Endometrial microvascular endothelial cells (primary cell): ENCODE results near the gene DNM3. TPM values are rescaled to one million over a fixed set of nuclear protein-coding genes. Genes with fewer than 3 reads are reported as not detected.

Experiments used
- in situ Hi-C: cut with HindIII; loops from 2 replicates; pipeline ENCODE4 v1.10.0; 2017; ENCODE audit warnings: low sequenced_read_pairs, low pct_unique_long_range_greater_than_20kb; ENCODE audit errors: inconsistent ontology term
- total RNA-seq: library from RNA; depleted of rRNA; stranded (reverse); fragments of >200 nt; gene quantifications from one replicate; pipeline ENCODE4 v1.2.3, GENCODE V29; 2015; ENCODE audit errors: inconsistent ontology term

The DNM3 gene
- total RNA-seq, 1 donor from 2014 or later, result 0.84 TPM

GRCh38 chr1:171904778-171905450, 63.6 kb downstream of the DNM3 start:
- in situ Hi-C loops, result no loop called here

- in situ Hi-C loops, result no loop called here
These were observed 68.4 kb downstream of the DNM3 start for GRCh38 chr1:171909711-171910110.

- in situ Hi-C loops, result no loop called here
These were observed 69.5 kb downstream of the DNM3 start for GRCh38 chr1:171910786-171911185.

- in situ Hi-C loops, result no loop called here
These were observed 70.2 kb downstream of the DNM3 start for GRCh38 chr1:171911506-171911905.

GRCh38 chr1:171912509-171913175, 71.3 kb downstream of the DNM3 start:
- in situ Hi-C loops, result no loop called here

- in situ Hi-C loops, result no loop called here
These were observed 72.1 kb downstream of the DNM3 start for GRCh38 chr1:171913385-171913784.

GRCh38 chr1:171916315-171916771, 75.0 kb downstream of the DNM3 start:
- in situ Hi-C loops, result no loop called here

- in situ Hi-C loops, result no loop called here
These were observed 76.0 kb downstream of the DNM3 start for GRCh38 chr1:171917331-171917730.

- in situ Hi-C loops, result no loop called here
These were observed 78.9 kb downstream of the DNM3 start for GRCh38 chr1:171919891-171920887.

GRCh38 chr1:171922999-171923398, 81.7 kb downstream of the DNM3 start:
- in situ Hi-C loops, result no loop called here

- in situ Hi-C loops, result no loop called here
These were observed 87.8 kb downstream of the DNM3 start for GRCh38 chr1:171929121-171929520.

GRCh38 chr1:171931752-171932151, 90.5 kb downstream of the DNM3 start:
- in situ Hi-C loops, result no loop called here

GRCh38 chr1:171934664-171935063, 93.4 kb downstream of the DNM3 start:
- in situ Hi-C loops, result no loop called here

- in situ Hi-C loops, result no loop called here
These were observed 93.8 kb downstream of the DNM3 start for GRCh38 chr1:171935086-171935485.

GRCh38 chr1:171935664-171936063, 94.4 kb downstream of the DNM3 start:
- in situ Hi-C loops, result no loop called here

GRCh38 chr1:171937938-171938337, 96.6 kb downstream of the DNM3 start:
- in situ Hi-C loops, result no loop called here

GRCh38 chr1:171939740-171940139, 98.4 kb downstream of the DNM3 start:
- in situ Hi-C loops, result no loop called here

GRCh38 chr1:171940368-171940767, 99.1 kb downstream of the DNM3 start:
- in situ Hi-C loops, result no loop called here

- in situ Hi-C loops, result no loop called here
These were observed 100.6 kb downstream of the DNM3 start for GRCh38 chr1:171941920-171942319.
